ENCODE data around the gene TMCO6. TPM values are rescaled to one million over a fixed set of nuclear protein-coding genes. Genes with fewer than 3 reads are reported as not detected.
A peak's percentile ranks its signal among the peaks of the same experiment; 100 is the strongest.
"Not testable (repeated sequence)": the region's sequence is repeated elsewhere in the genome, so short reads cannot be mapped to it uniquely, and the experiment has no call there.

TMCO6 gene
- total RNA-seq, 1 experiment from 2014 or later: 32.2 TPM

- TF ChIP-seq ZNF671 (CRISPR knock-in tag; IDR thresholded peaks at IDR 0.05) (no peak), PRDM15 (CRISPR knock-in tag; IDR thresholded peaks at IDR 0.05) (no peak), GABPB1 (CRISPR knock-in tag; IDR thresholded peaks at IDR 0.05) (no peak), ZNF396 (CRISPR knock-in tag; IDR thresholded peaks at IDR 0.05; ENCODE audit: borderline replicate concordance) (no peak), ZNF423 (CRISPR knock-in tag; IDR thresholded peaks at IDR 0.05) (no peak), CTCF (IDR thresholded peaks at IDR 0.05) (no peak), ZBTB21 (CRISPR knock-in tag; IDR thresholded peaks at IDR 0.05; ENCODE audit: borderline replicate concordance) (no peak), IRF1 (CRISPR knock-in tag; IDR thresholded peaks at IDR 0.05) (no peak), TEAD1 (CRISPR knock-in tag; IDR thresholded peaks at IDR 0.05) (no peak)
Observed at GRCh38 chr5:140658870-140659269, 19.6 kb downstream of the TMCO6 start (continued).

GRCh38 chr5:140660371-140660770 is 21.1 kb downstream of the TMCO6 start:
- peaks cover 59% of the 10 kb centered on the region for H3K36me3 Mint-ChIP-seq
- H3K4me3 Mint-ChIP-seq; POLR2A ChIA-PET; CTCF ChIA-PET; H3K27ac Mint-ChIP-seq; DNase-seq (ENCODE audit: low spot score); H3K4me1 Mint-ChIP-seq; ATAC-seq; H3K27me3 Mint-ChIP-seq (ENCODE audit: low read depth); H3K9me3 Mint-ChIP-seq: not testable (repeated sequence)

- peak; percentile 5; the same call in 1 of the 2 replicates for ATAC-seq
Observed at GRCh38 chr5:140664030-140664358, 24.7 kb downstream of the TMCO6 start.

More at GRCh38 chr5:140664030-140664358, 24.7 kb downstream of the TMCO6 start:
- POLR2A ChIA-PET: interaction anchor here (1.3 kb wide), 1 partner anchor 16 kb away, joined by 3 read pairs; the partner anchor contains the start of genes IK and NDUFA2
- Mint-ChIP-seq H3K27me3 (ENCODE audit: low read depth) (no peaks in the 10 kb centered on the region), H3K36me3 (peaks cover 59% of the 10 kb centered on the region), H3K27ac (peak overlapping the region; percentile 98), H3K9me3 (no peaks in the 10 kb centered on the region), H3K4me1 (peaks cover 6% of the 10 kb centered on the region), H3K4me3 (peak overlapping the region; percentile 99)
- CTCF ChIA-PET: interaction anchor here (0.7 kb wide), 1 partner anchor 33 kb away, joined by 3 read pairs; no protein-coding TSS in a partner anchor
- 0 out of 2 replicates have a peak, but pooled peaks have one; percentile 0 for TF ChIP-seq HMGXB4 (CRISPR knock-in tag; IDR thresholded peaks at IDR 0.05)
- TF ChIP-seq NR3C1 (CRISPR knock-in tag; conservative IDR thresholded peaks at IDR 0.05; ENCODE audit: low read depth): no peak
- DNase-seq (ENCODE audit: low spot score): no peak
